Hematopoietic multipotent progenitor cell treated with erythropoietin and hydrocortisone succinate and interleukin-3 and kit ligand, for 8 days (in vitro differentiated cells): ENCODE results near the gene NPHP4.

Experiments
- DNase-seq: peaks from one replicate; pipeline ENCODE4 v3.0.0-alpha.2; 2015

NPHP4 gene

GRCh38 chr1:5947978-5948680 is 44.1 kb downstream of the NPHP4 start:
- no peak for DNase-seq

GRCh38 chr1:5947071-5947821 is 45.0 kb downstream of the NPHP4 start:
- DNase-seq, result no peak

- no peak for DNase-seq
Measured at GRCh38 chr1:5945445-5945844, 46.8 kb downstream of the NPHP4 start.

- DNase-seq, result no peak
Measured at GRCh38 chr1:5944843-5945167, 47.4 kb downstream of the NPHP4 start.

GRCh38 chr1:5944154-5944842 is 47.9 kb downstream of the NPHP4 start:
- DNase-seq, result no peak

GRCh38 chr1:5943343-5944124 is 48.7 kb downstream of the NPHP4 start:
- DNase-seq, result no peak

GRCh38 chr1:5941671-5942070 is 50.6 kb downstream of the NPHP4 start:
- no peak for DNase-seq

GRCh38 chr1:5940723-5941407 is 51.4 kb downstream of the NPHP4 start:
- DNase-seq, result no peak

GRCh38 chr1:5939271-5940170 is 52.7 kb downstream of the NPHP4 start:
- DNase-seq, result no peak

- DNase-seq, result no peak
Measured at GRCh38 chr1:5938101-5938646, 54.1 kb downstream of the NPHP4 start.

GRCh38 chr1:5937373-5937857 is 54.8 kb downstream of the NPHP4 start:
- DNase-seq, result no peak

GRCh38 chr1:5936621-5937372 is 55.4 kb downstream of the NPHP4 start:
- DNase-seq, result no peak

GRCh38 chr1:5936126-5936525 is 56.1 kb downstream of the NPHP4 start:
- DNase-seq, result no peak

GRCh38 chr1:5935026-5935425 is 57.2 kb downstream of the NPHP4 start:
- DNase-seq, result no peak

GRCh38 chr1:5934058-5934884 is 58.0 kb downstream of the NPHP4 start:
- no peak for DNase-seq

GRCh38 chr1:5933676-5934057 is 58.6 kb downstream of the NPHP4 start:
- DNase-seq, result no peak

GRCh38 chr1:5933050-5933449 is 59.2 kb downstream of the NPHP4 start:
- no peak for DNase-seq

GRCh38 chr1:5928714-5929400 is 63.4 kb downstream of the NPHP4 start:
- DNase-seq, result no peak
